Stimulated activated CD4-positive, alpha-beta T cell treated with anti-CD3 and anti-CD28 coated beads, Interleukin-1b, Interleukin-23, amount 100 ng/mL, for 48 hours (primary cell): Measurements from ENCODE around the gene CFAP119.

Experiments
- DNase-seq: peaks from one replicate; pipeline ENCODE4 v3.0.0-alpha.2; 2020

The CFAP119 gene

GRCh38 chr16:30780549-30780948 is 18.7 kb upstream of the CFAP119 start:
- DNase-seq: no peak

- DNase-seq: no peak
Measured at GRCh38 chr16:30780021-30780420, 18.2 kb upstream of the CFAP119 start.

GRCh38 chr16:30779596-30779995 is 17.7 kb upstream of the CFAP119 start:
- DNase-seq: no peak

- DNase-seq: no peak
Measured at GRCh38 chr16:30778549-30779244, 16.8 kb upstream of the CFAP119 start.

- DNase-seq: no peak
Measured at GRCh38 chr16:30777591-30778297, 15.9 kb upstream of the CFAP119 start.

- DNase-seq: peak; percentile 71
Measured at GRCh38 chr16:30775392-30776188, 13.7 kb upstream of the CFAP119 start.

- DNase-seq: no peak
Measured at GRCh38 chr16:30775131-30775391, 13.2 kb upstream of the CFAP119 start.

GRCh38 chr16:30774367-30775130 is 12.7 kb upstream of the CFAP119 start:
- no peak for DNase-seq

- DNase-seq: no peak
Measured at GRCh38 chr16:30773826-30774225, 12.0 kb upstream of the CFAP119 start.

GRCh38 chr16:30771726-30772125 is 9.9 kb upstream of the CFAP119 start:
- no peak for DNase-seq

GRCh38 chr16:30769379-30770089 is 7.7 kb upstream of the CFAP119 start:
- DNase-seq: no peak

- DNase-seq: no peak
Measured at GRCh38 chr16:30768583-30769181, 6.8 kb upstream of the CFAP119 start.

- no peak for DNase-seq
Measured at GRCh38 chr16:30767767-30768465, 6.1 kb upstream of the CFAP119 start.

- DNase-seq: no peak
Measured at GRCh38 chr16:30766933-30767284, 5.0 kb upstream of the CFAP119 start.

- DNase-seq: no peak
Measured at GRCh38 chr16:30766206-30766932, 4.5 kb upstream of the CFAP119 start.

GRCh38 chr16:30764816-30765465 is 3.1 kb upstream of the CFAP119 start:
- no peak for DNase-seq

- DNase-seq: no peak
Measured at GRCh38 chr16:30764086-30764485, 2.2 kb upstream of the CFAP119 start.

GRCh38 chr16:30762991-30763725 is 1.3 kb upstream of the CFAP119 start:
- DNase-seq: no peak

- peak; percentile 37 for DNase-seq
Measured at GRCh38 chr16:30761427-30761927, 385 bp downstream of the CFAP119 start.
